IMR-90 (cell line): ENCODE measurements around the gene PTGDS. TPM values are rescaled to one million over a fixed set of nuclear protein-coding genes. Genes with fewer than 3 reads are reported as not detected.

Experiments used
- ATAC-seq: fragments of 200-7000 bp; cut with Tn5 transposase; 2 replicates; pipeline ENCODE4 v1.9.1; 2020; ENCODE audit warnings: low read depth, mild to moderate bottlenecking, moderate library complexity
- BruUV-seq: library from RNA; stranded (reverse); fragments of 400-500 nt; replicated peaks from 2 replicates; lab custom pipeline; 2021; lab: Mats Ljungman, UMichigan
- CTCF ChIA-PET: fragments of 300-600 bp; formaldehyde crosslinking; extraction: SDS; loops from one replicate; lab custom pipeline; 2021; ENCODE audit warnings: antibody characterized with exemption; lab: Yijun Ruan, JAX
- POLR2A ChIA-PET: fragments of 300-600 bp; sonication (Branson Sonifier 250); formaldehyde crosslinking; loops from one replicate; lab custom pipeline; 2022; ENCODE audit warnings: antibody characterized with exemption; ENCODE audit not compliant: unreplicated experiment; lab: Charles Lee
- DNase-seq: peaks from one replicate; pipeline ENCODE4 v3.0.0; 2013
- H2AFZ ChIP-seq: replicated peaks from 2 replicates; pipeline ENCODE3; 2013; ENCODE audit warnings: low read length, mild to moderate bottlenecking; ENCODE audit not compliant: poor library complexity
- H2AK5ac ChIP-seq: 2 replicates; pipeline ENCODE4 v1.6.1; 2013; ENCODE audit warnings: low read depth, low read length, inconsistent platforms
- H2AK9ac ChIP-seq: replicated peaks from 2 replicates; pipeline ENCODE3; 2013; ENCODE audit warnings: mild to moderate bottlenecking, low read depth, low read length, moderate library complexity; ENCODE audit not compliant: poor library complexity
- H2BK120ac ChIP-seq: 2 replicates; pipeline ENCODE4 v1.6.1; 2013; ENCODE audit warnings: low read depth, low read length, inconsistent platforms
- H2BK15ac ChIP-seq: 3 replicates; pipeline ENCODE4 v1.6.1; 2013; ENCODE audit warnings: low read depth, low read length, inconsistent platforms
- H2BK20ac ChIP-seq: 2 replicates; pipeline ENCODE4 v1.6.1; 2013; ENCODE audit warnings: low read depth, mild to moderate bottlenecking, inconsistent platforms, low read length, moderate library complexity
- H2BK5ac ChIP-seq: 2 replicates; pipeline ENCODE4 v1.6.1; 2013; ENCODE audit warnings: mild to moderate bottlenecking, low read depth, low read length, inconsistent platforms; ENCODE audit not compliant: poor library complexity, severe bottlenecking
- H3K14ac ChIP-seq: replicated peaks from 2 replicates; pipeline ENCODE4 v1.6.1; 2013; ENCODE audit warnings: low read depth, low read length, inconsistent platforms
- H3K18ac ChIP-seq: 2 replicates; pipeline ENCODE4 v1.6.1; 2013; ENCODE audit warnings: low read depth, low read length, control low read depth
- H3K23ac ChIP-seq: 2 replicates; pipeline ENCODE4 v1.6.1; 2013; ENCODE audit warnings: low read depth, low read length, inconsistent platforms
- H3K27ac ChIP-seq: 2 replicates; pipeline ENCODE4 v1.5.1; 2013; ENCODE audit warnings: mild to moderate bottlenecking, control low read depth, low read length; ENCODE audit not compliant: insufficient read depth
- H3K27me3 ChIP-seq: 2 replicates; pipeline ENCODE4 v1.6.1; 2013; ENCODE audit warnings: low read length; ENCODE audit not compliant: control insufficient read depth, insufficient read depth
- H3K36me3 ChIP-seq: 2 replicates; pipeline ENCODE4 v1.6.1; 2013; ENCODE audit warnings: low read length, mixed read lengths; ENCODE audit not compliant: control insufficient read depth, insufficient read depth
- H3K4ac ChIP-seq: 2 replicates; pipeline ENCODE4 v1.6.1; 2013; ENCODE audit warnings: low read depth, low read length, inconsistent platforms
- H3K4me1 ChIP-seq: 2 replicates; pipeline ENCODE4 v1.6.1; 2013; ENCODE audit warnings: low read length, mixed read lengths; ENCODE audit not compliant: control insufficient read depth, insufficient read depth
- H3K4me2 ChIP-seq: 2 replicates; pipeline ENCODE4 v1.6.1; 2013; ENCODE audit warnings: low read depth, mild to moderate bottlenecking, control low read depth, low read length, moderate library complexity
- H3K4me3 ChIP-seq: 2 replicates; pipeline ENCODE4 v1.5.1; 2013; ENCODE audit warnings: low read depth, mild to moderate bottlenecking, control low read depth, low read length, moderate library complexity; ENCODE audit not compliant: insufficient read depth
- H3K56ac ChIP-seq: 2 replicates; pipeline ENCODE4 v1.6.1; 2013; ENCODE audit warnings: low read length, inconsistent platforms; ENCODE audit not compliant: insufficient read depth; ENCODE audit errors: extremely low read depth
- H3K79me1 ChIP-seq, 2 experiments: 2 replicates each; pipeline ENCODE4 v1.6.1; 2013; ENCODE audit warnings: low read length in 2 of 2, inconsistent platforms in 1 of 2, low read depth in 1 of 2
- H3K9ac ChIP-seq: 2 replicates; pipeline ENCODE4 v1.6.1; 2013; ENCODE audit warnings: low read depth, low read length, control low read depth
- H3K9me1 ChIP-seq: 2 replicates; pipeline ENCODE4 v1.6.1; 2013; ENCODE audit warnings: low read length, inconsistent platforms; ENCODE audit not compliant: insufficient read depth
- H3K9me3 ChIP-seq: 2 replicates; pipeline ENCODE4 v1.6.1; 2013; ENCODE audit warnings: low read length; ENCODE audit not compliant: control insufficient read depth, insufficient read depth
- H4K20me1 ChIP-seq: 2 replicates; pipeline ENCODE4 v1.6.1; 2013; ENCODE audit warnings: low read length, inconsistent platforms; ENCODE audit not compliant: insufficient read depth
- H4K5ac ChIP-seq: 2 replicates; pipeline ENCODE4 v1.6.1; 2013; ENCODE audit warnings: mild to moderate bottlenecking, low read depth, low read length, control low read depth
- H4K8ac ChIP-seq, 2 experiments: 2 replicates each; pipeline ENCODE4 v1.6.1; 2013; ENCODE audit warnings: low read depth in 2 of 2, low read length in 2 of 2, control low read depth in 1 of 2, inconsistent platforms in 1 of 2
- H4K91ac ChIP-seq: 2 replicates; pipeline ENCODE4 v1.6.1; 2013; ENCODE audit warnings: low read depth, low read length, inconsistent platforms; ENCODE audit not compliant: insufficient read depth
- CTCF ChIP-seq: conservative IDR thresholded peaks from 2 replicates; pipeline ENCODE4 v1.5.1; 2012; ENCODE audit warnings: mild to moderate bottlenecking, low read depth, low read length, improper control_type of control experiment
- MAFK ChIP-seq: IDR thresholded peaks from 2 replicates; pipeline ENCODE4 v1.6.1; 2012; ENCODE audit warnings: low read depth, low read length, improper control_type of control experiment
- RFX5 ChIP-seq: IDR thresholded peaks from 2 replicates; pipeline ENCODE4 v1.8.0; 2012; ENCODE audit warnings: low read depth, mild to moderate bottlenecking, low read length, moderate library complexity
- WGBS, 2 experiments: methylation state at CpG; one replicate each; pipeline versions ENCODE4 v1.1.5 to v1.1.7; 2013; ENCODE audit warnings: missing lambda C conversion rate in 2 of 2; ENCODE audit not compliant: insufficient read length in 1 of 2; ENCODE audit errors: extremely low coverage in 2 of 2; 5-methylcytosine and 5-hydroxymethylcytosine counted together
- dilution Hi-C: fragments of 300-500 bp; cut with HindIII; formaldehyde crosslinking; loops from one replicate; pipeline ENCODE4 v1.14.3; 2018; ENCODE audit warnings: low sequenced_read_pairs; ENCODE audit not compliant: unreplicated experiment
- in situ Hi-C: fragments of 300-500 bp; cut with MboI; formaldehyde crosslinking; loops from 3 replicates; pipeline ENCODE4 v1.14.3; 2019; ENCODE audit warnings: low sequenced_read_pairs, inconsistent platforms, mixed read lengths
- intact Hi-C: fragments of 100-400 bp; cut with micrococcal nuclease; formaldehyde crosslinking; loops from 2 replicates; pipeline ENCODE4 v1.10.0; 2022
- polyA plus RNA-seq, 3 experiments: library from polyadenylated mRNA; depleted of rRNA; stranded (reverse); fragments of >200 nt; gene quantifications; 2 replicates each; pipeline ENCODE4 v1.2.3, GENCODE V29; 2012; ENCODE audit warnings: low replicate concordance in 1 of 3
- total RNA-seq: library from RNA; depleted of rRNA; stranded (reverse); fragments of >200 nt; gene quantifications from 2 replicates; pipeline ENCODE4 v1.2.3, GENCODE V29; 2012

Gene PTGDS
- total and polyA plus RNA-seq, 2 of the 4 experiments (the other 2 are of a cell fraction), result 1.2 TPM; not detected in 1

GRCh38 chr9:137015976-137016375 lies 38.7 kb downstream of the PTGDS start:
- no peak overlapping the region for H3K14ac ChIP-seq
- 96% methylated on average over 19 of the region's 21 CpGs; no CpG with 5 or more reads in 1 of the 2 experiments for WGBS, 2 experiments
- TF ChIP-seq MAFK, result no peak
- TF ChIP-seq RFX5, result no peak
- no peak for TF ChIP-seq CTCF
- H4K91ac ChIP-seq, result no peak overlapping the region
- no peaks in the 10 kb centered on the region for H3K27me3 ChIP-seq
- H4K20me1 ChIP-seq, result no peaks in the 10 kb centered on the region; the same call in 1 of the 2 replicates
- dilution Hi-C loops, result no loop called here
- H2AK9ac ChIP-seq, result no peak overlapping the region
- intact Hi-C loops, result no loop called here
- H3K9ac ChIP-seq, result no peak overlapping the region
- no peak overlapping the region for H2BK15ac ChIP-seq
- POLR2A ChIA-PET, result no interaction called here
- H3K4me1 ChIP-seq, result no peaks in the 10 kb centered on the region
- no peak overlapping the region for H4K8ac ChIP-seq
- H3K36me3 ChIP-seq, result peaks cover 42% of the 10 kb centered on the region; the same call in 1 of the 2 replicates
- CTCF ChIA-PET, result no interaction called here
- no peak overlapping the region for H3K4me3 ChIP-seq
- H4K5ac ChIP-seq, result no peak overlapping the region
- H3K4me2 ChIP-seq, result no peak overlapping the region
- no peak overlapping the region for H3K23ac ChIP-seq
- H3K56ac ChIP-seq, result no peak overlapping the region
- H3K79me1 ChIP-seq, result no peaks in the 10 kb centered on the region
- H2AFZ ChIP-seq, result no peak overlapping the region
- H3K9me3 ChIP-seq, result no peaks in the 10 kb centered on the region
- no peak for DNase-seq
- in situ Hi-C loops, result no loop called here
- no peak overlapping the region for H2AK5ac ChIP-seq
- ATAC-seq, result no peak
- H2BK120ac ChIP-seq, result no peak overlapping the region
- H3K9me1 ChIP-seq, result no peaks in the 10 kb centered on the region
- H3K27ac ChIP-seq, result no peak overlapping the region
- H2BK5ac ChIP-seq, result no peak overlapping the region
- no peak overlapping the region for H2BK20ac ChIP-seq
- no peak overlapping the region for H3K18ac ChIP-seq
- BruUV-seq, result no TSS peak
- no peak overlapping the region for H3K4ac ChIP-seq
